Right ventricle myocardium inferior (tissue), 1 donor: ENCODE results near the gene ABCB6. TPM values are rescaled to one million over a fixed set of nuclear protein-coding genes. Genes with fewer than 3 reads are reported as not detected.
A peak's percentile ranks its signal among the peaks of the same experiment; 100 is the strongest.
"Not testable (repeated sequence)": the region's sequence is repeated elsewhere in the genome, so short reads cannot be mapped to it uniquely, and the experiment has no call there.

Experiments
- ATAC-seq: fragments of 200-7000 bp; cut with Tn5 transposase; one replicate; pipeline ENCODE4 v1.9.1; 2020; ENCODE audit warnings: mild to moderate bottlenecking, moderate library complexity
- DNase-seq: peaks from one replicate; pipeline ENCODE4 v3.0.0; 2021; ENCODE audit errors: missing footprints
- intact Hi-C: fragments of 100-400 bp; cut with DNase I; formaldehyde crosslinking; loops from one replicate; pipeline ENCODE4 v1.11.0; 2022
- long read RNA-seq: library from polyadenylated mRNA; unstranded; transcript quantifications from one replicate; pipeline ENCODE4 v2.0.0, GENCODE V29; 2021
- total RNA-seq: library from RNA; stranded (reverse); fragmentation: NEBNext Ultra II Directional; extraction: Animal tissue kit (Norgen Biotek cat#: 25700); gene quantifications from one replicate; pipeline ENCODE4 v1.2.1, GENCODE V29; 2021
- donor health status: DM: no; HTN: yes; CAD: no; lungs with severe emphysema.

The ABCB6 gene
- total RNA-seq = 31.4 TPM
- long read RNA-seq, transcript ABCB6-201 (19 exons, 3,045 nt) = major isoform, 50 of 60 reads
- long read RNA-seq, partial matches to known transcripts = 2 of 60 reads
- long read RNA-seq, other reads (novel, unspliced or antisense) = 7 of 60 reads

DNA sequence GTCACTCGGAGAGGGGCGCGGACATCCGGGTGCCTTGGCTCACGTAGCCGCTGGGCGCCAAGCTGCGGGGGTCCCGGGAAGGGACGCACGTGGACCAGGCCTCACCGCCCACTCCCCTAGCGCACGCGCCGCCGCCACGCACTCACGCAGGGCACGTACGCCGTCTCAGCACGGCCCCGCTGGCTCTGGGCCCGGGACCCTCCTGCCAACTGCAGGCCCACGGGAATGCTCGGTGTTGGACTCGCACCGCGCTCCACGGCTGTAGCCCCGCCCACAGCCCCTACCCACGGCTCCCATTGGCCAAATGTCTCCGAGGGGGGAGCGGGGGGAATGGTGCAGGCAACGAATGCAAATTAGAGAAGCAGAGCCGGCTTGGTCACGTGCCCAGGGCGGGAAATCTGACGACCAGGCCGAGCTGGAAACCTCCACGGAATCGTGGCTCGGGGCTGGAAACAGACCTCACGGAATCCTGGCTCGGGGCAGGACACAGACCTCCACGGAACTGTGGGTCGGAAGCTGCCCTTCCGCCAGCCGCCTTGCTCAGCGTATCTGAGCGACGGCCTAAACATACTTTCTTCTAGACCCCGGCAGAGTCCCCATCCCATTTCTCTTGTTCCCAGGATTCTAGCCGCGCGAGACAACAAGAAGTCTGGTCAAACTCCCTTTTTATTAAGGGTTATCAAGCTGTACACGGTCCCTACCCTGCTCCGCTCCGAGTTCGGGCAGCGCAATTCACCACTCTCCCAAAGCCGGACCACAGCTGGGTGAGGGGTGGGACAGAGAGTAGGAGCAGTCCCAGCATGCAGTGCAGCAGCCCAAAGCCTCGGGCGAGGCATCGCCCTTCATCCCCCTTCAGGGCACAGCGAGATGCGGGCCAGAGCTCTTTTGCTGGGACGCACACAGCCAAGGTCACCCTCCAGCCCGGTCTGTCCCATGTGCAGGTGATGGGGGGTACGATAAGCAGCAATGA is at the start of gene ABCB6:
ABCB6 (minus strand) TSS at position 227 of the 970 bp plus-strand sequence. CDS start 285 bp downstream, outside the sequence.
- ATAC-seq (peak; percentile 93), DNase-seq (peak; percentile 97)
- intact Hi-C loops = no loop called here

DNA sequence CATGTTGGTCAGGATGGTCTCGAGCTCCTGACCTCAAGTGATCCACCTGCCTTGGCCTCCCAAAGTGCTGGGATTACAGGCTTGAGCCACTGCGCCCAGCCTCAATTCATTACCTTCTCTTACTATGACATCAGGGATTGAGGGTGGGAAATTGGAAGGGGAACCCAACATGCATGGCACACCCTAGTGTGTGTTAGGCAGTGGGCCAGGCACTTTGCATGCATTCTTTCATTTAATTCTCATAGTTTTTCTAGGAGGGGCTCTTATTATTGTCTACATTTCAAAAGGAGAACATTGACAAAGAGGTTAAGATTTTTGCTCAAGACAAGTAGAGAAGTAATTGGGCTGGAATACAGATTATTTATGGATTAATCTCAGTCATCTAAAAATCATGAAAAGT is 49.5 kb upstream of the ABCB6 start:
- intact Hi-C loops = no loop called here
- DNase-seq = no peak
- no peak for ATAC-seq

DNA sequence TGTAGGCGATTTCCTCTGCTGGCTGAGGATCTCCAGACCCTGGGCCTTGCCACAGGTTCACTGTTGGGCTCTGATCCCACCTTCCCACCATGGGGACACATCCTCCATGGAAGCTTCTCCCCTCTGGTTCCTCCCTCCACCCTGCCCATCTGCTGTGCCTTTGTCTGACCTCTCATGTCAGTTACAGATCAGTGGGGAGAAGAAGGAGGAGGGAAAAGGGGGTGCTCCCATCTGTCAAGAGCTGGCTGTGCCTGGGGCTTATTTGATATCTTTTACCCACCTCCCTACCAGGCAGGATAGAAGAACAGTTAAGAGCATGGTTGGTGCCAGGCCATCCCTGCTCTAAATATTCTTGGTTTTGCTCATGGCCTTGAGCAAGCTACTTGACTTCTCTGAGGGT is 48.1 kb upstream of the ABCB6 start:
- DNase-seq (no peak), ATAC-seq (no peak)

DNA sequence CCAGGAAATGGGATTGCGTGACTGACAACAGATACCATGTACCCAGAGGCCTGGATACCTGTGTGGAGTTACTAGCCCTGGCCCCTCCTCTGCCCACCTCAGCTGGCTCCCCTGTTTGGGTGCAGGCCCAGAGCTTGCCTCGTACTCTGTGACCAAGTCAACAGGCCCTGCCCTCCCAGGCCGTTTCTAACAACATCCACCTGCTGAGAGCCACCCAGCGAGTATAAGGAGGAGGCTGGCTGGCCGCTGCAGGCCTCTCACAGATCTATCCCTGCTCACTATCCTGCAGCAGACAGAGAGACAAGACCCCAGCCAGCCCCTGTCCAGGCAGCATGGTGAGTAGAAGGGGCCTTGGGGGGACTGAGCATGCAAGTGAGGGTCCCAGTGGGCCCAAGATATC is 47.5 kb upstream of the ABCB6 start:
- DNase-seq = no peak
- intact Hi-C loops = no loop called here
- no peak for ATAC-seq

More for the DNA sequence above, 48.1 kb upstream of the ABCB6 start:
- intact Hi-C loops = no loop called here

DNA sequence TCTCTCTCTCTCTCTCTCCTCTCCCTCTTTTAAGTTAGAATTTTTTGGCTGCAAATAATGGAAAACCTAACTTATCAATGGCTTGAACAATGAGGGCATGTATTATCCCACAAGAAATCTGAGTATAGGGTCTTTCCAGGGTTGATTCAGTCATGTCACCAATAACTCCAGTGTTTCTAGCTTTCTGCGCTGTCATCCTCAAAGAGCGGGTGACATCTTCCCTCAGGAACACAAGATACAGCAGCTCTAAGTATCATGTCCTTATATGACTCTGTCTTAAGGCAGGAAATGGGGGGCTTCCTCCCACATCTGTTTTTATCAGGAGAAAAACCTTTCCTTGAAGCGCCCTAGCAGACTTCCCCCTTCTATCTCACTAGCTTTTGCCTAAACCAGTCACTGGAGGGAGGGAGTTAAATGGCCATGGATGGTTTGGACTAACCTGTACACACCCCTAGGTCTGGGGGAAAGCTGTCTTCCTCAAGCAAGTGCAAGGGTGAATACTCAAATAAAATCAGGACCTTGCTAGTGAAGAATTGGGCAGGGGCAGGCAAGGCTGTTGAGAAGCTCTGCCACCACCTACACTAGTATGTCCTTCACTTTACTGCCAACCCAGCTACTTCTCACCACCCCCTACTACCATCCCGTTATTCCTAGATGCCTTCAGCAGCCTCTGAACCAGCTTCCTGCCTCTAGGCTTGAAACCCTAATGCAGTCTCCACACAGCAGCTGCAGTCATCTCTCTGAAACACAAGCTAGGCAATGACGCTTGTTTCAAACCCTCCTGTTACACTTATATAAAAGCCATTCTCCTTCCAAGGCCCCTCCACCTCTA is 42.5 kb upstream of the ABCB6 start:
- intact Hi-C loops = no loop called here
- DNase-seq (no peak), ATAC-seq (no peak)

DNA sequence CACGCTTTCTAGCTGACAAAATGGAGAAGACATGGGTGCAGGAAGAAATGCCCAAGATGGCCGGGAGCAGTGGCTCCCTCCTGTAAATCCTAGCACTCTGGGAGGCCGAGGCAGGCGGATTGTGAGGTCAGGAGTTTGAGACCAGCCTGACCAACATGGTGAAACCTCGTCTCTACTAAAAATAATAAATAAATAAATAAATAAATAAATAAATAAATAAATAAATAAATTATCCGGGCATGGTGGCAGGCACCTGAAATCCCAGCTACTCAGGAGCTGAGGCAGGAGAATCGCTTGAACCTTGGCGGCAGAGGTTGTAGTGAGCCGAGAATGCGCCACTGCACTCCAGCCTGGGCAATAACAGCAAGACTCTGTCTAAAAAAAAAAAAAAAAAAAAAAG is 40.2 kb upstream of the ABCB6 start:
- ATAC-seq, intact Hi-C loops, DNase-seq: not testable (repeated sequence)

DNA sequence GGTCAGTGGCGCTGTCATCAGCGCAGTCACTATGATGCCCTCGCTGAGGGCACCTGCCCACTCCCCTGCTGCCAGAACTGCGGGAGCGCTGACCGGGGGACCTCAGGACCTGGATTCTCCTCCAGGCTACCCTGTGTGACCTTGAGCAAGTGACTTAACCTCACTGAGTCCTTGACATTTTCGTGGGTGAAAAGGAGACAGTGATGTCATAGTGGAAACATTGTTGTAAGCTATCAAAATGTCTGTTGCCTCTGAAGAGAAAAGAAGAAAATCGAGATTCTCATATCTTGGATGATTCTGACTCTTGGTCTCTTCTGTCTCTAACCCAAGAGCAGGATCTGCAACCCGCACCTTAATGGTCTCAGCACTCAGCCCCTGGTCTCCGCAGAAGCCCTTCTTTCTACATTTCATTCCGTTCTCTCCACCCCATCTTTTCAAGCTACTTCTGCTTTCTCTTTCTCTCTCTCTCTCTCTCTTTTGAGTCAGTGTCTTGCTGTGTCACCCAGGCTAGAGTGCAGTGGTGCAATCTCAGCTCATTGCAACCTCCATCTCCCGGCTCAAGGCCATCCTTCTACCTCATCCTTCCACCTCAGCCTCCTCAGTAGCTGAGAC is 35.9 kb upstream of the ABCB6 start:
- DNase-seq (no peak), ATAC-seq (peak; percentile 5)
- intact Hi-C loops = loop anchor here (2.0 kb wide), 1 partner anchor 22 kb away; no protein-coding TSS in a partner anchor

DNA sequence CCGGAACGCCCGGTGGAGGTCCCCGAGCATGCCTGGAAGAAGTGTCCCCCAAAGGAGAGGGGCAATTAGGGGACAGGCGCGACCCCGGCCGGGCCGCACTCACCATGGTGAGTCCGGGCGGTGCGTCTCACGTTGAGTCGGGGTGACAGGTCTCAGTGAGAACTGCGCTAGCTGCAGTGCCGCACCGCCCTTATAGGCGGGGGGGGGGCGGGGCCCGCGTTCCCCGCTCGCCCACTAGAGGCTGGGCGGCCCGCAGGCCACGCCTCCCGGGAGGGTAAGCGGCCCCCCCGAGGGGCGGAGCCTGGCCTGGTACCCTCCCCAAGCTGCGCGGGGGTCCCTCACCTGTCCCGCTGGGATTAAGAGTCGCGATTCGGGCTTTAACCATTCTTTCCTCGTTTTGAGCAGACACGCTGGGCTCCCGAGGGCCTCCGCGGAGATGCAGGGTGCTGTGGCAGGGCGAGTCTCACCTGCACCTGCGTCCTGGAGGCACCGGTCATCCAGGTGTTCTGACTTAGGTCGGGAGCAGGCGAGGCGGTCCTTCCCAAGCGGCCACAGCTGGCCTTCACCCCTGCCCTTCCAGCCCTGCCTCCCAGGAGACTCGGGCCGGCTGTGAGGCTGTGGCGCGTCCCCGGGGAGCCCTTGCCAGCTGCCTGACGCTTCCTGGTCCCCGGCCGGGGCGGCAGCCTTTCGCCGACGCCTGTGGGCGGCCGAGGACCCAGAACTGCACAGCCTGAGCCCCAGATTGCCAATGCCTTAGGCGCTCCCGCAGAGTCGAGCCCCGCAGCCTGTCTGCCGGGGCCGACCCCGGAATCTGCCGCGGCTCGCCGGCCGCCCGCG is 35.2 kb upstream of the ABCB6 start, which contains the start of gene TUBA4A:
TUBA4A (minus strand) TSS at position 166 of the 837 bp plus-strand sequence; CDS start at position 106, 60 bp downstream.
- intact Hi-C loops = loop anchor here (2.0 kb wide), 3 partner anchors 23 to 77 kb away; partner anchors contain the start of gene CNPPD1
- ATAC-seq (peak; percentile 92), DNase-seq (peak; percentile 95)

DNA sequence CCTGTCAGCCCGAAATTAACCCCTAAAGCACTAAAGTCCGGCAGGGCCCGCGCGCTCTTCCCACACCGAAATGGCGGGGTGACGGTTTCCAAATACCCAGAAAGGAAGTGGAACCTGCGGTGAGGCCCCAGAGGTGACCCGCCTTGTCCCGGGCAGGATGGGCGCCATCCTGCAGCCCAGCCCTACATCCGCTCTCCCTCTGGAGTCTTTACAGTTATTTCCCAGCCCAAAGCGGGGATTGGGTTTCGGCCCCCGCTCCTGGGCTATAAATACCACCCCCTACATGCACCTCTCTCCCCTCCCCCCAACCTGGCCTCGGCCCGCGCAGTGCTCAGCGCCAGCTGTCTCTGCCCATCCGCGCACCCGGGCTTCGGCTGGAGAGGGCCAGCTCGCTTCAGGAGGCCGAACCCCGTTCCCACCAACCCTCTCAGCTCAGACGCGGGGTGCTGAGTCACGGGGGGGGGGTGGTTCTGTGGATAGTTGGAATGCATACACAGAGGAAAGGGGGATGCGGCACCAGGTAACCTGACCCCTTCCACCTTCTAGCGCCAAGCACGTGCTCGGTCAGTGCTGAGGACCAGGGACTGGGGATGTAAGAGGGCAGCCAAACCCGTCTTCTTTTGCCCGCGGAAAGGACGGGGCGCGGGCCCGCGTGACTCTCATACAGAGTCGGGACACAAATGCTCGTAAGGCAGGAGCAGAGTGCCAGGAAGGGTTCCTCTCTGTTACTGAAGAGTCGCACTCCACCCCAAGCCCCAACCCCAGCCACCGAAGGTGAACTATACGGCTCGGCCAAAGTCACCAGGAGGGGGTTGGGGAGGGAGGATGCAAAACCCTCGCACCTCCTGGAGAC is 34.4 kb upstream of the ABCB6 start, which contains the start of gene TUBA4B:
TUBA4B (plus strand) TSS at position 344 of the 853 bp plus-strand sequence; CDS start at position 509, 165 bp downstream.
- DNase-seq = no peak
- intact Hi-C loops = loop anchor here (2.0 kb wide), 2 partner anchors 42 to 76 kb away; partner anchors contain the start of gene CNPPD1
- ATAC-seq = peak; percentile 38

DNA sequence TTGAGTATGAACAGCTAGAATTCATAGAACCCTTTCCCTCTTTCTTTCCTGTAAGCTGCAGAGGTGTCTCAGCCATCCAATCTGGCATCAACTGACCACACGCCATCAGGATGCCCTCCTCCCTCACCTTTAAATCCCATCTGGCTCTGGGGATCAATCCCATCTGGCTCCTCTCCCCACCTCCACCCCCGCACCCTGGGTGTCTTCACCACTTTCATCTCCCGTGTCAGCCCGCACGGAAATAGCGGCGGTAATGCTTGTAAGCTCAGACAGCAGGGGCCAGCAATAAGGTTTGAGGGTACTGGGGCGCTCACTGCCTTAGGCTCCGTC is 33.8 kb upstream of the ABCB6 start:
- no peak for ATAC-seq
- intact Hi-C loops = loop anchor here (2.0 kb wide), 2 partner anchors 42 to 76 kb away; partner anchors contain the start of gene CNPPD1
- DNase-seq = no peak

DNA sequence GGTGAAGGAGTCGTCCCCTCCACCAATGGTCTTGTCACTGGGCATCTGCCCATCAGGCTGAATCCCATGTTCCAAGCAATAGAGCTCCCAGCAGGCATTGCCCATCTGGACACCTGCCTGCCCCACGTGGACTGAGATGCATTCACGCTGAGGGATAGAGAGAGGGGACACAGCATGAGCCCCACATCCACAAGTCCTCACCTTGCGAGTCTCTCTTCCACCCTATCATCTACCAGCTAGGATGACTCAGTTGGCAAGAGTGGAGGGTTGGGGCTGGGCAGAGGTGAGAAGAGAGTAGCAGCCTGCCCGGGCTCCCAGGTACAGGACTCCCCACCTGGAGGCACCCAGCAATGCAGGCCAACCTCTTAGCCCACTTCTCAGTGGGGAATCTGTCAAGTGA is 33.3 kb upstream of the ABCB6 start:
- ATAC-seq = no peak
- DNase-seq = no peak
- intact Hi-C loops = loop anchor here (2.0 kb wide), 2 partner anchors 43 to 75 kb away; partner anchors contain the start of gene CNPPD1

DNA sequence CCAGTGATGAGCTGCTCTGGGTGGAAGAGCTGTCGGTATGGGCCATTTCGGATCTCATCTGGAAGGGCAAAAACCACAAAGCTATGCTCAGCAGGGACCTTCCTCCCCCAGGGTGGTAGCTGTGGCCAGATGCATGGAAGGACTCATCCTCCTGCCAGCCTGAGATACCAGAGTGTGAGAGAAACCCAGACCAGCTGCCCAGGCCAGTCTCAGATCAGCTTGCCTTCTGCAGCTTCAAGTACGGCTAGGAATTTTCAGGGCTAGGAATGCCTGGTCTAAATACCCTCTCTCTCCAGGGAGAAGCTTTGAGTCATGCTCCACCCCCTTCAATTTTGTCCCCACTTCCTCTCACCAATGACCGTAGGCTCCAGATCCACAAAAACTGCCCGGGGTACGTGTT is 32.9 kb upstream of the ABCB6 start:
- ATAC-seq (no peak), DNase-seq (no peak)
- intact Hi-C loops = loop anchor here (2.0 kb wide), 2 partner anchors 43 to 75 kb away; partner anchors contain the start of gene CNPPD1

DNA sequence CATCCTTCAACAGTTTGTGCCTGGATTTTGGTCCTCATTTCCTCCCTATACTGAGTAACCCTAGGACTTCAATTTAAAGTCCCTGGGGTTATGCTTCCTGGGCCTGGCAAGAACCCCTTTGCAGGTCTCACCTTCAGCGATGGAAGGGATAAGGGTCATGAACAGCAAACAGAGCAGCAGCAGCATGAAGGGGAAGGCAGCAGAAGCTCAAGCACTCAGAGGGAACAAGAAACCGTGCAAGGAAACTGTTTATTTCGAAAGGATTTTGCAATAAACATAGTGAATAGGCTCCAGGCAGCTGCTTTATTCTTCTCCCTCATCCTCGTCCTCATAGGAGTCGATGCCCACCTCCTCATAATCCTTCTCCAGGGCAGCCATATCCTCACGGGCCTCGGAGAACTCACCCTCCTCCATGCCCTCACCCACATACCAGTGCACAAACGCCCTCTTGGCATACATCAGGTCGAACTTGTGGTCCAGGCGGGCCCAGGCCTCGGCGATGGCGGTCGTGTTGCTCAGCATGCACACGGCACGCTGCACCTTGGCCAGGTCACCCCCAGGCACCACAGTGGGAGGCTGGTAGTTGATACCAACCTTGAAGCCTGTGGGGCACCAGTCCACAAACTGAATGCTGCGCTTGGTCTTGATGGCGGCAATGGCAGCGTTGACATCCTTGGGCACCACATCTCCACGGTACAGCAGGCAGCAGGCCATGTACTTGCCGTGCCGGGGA is 31.5 kb upstream of the ABCB6 start:
- DNase-seq (no peak), ATAC-seq (no peak)
- intact Hi-C loops = no loop called here

DNA sequence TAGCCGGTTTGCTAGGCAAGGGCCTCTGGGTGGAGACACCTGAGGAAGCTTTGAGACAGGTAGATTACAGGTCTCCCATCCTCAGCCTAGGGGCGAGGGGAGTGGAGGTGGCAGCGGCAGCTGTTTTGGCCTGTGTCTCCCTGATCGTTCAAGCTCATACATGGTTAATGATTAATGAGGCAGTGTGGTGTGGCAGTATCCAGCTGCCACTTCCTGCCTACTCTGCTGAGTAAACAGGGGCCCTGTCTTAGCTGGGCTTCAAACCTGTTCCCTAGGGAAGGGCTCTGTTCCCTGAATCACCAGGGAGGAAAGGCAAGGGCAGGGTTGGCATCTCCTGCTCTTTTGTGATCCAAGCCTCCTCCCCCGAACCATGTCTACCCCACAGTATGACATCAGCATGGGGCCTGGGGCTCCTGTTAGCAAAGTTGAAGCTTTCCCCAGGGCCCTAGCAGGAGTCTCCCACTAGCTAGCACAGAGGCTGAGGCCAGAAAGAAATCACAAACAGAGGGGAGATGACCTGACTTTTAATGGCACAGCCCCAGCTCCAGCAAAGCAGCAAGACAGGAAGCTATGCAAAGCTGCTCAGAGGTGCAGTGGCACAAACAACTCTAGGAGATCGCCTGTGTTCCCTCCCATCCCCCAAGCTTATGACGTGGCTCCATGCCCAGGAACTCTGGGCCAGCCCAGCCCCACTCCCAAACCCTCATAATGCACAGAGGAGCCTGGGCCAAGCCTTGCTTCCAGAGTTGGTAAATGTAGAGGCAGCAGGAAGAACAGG is 30.6 kb upstream of the ABCB6 start:
- intact Hi-C loops = no loop called here
- DNase-seq = peak; percentile 80
- ATAC-seq = peak; percentile 43

DNA sequence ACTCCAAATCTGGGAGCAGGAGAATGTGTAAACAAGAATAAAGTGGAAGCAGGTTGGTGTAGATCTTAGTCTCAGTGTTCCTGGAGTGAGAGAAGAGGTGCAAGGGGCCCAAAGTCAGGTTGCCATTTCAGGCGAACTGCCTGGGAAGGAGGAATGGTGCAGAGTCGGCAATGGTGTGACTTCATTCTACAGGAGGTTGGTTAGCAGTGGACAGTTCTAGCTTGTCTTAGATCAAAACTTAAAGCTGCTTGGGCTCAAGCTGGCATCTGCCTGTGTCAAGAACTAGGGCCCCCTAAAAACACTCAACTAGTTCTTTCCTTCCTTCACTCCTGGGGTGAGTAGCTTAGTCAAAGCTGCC is 30.1 kb upstream of the ABCB6 start:
- intact Hi-C loops = no loop called here
- ATAC-seq (no peak), DNase-seq (no peak)
